Gastroesophageal sphincter (tissue), 3 donors: ENCODE results near the gene DCXR.

Experiments used
- POLR2AphosphoS5 ChIP-seq: sonication (generic); formaldehyde crosslinking; IDR thresholded peaks from one replicate; pipeline ENCODE4 v1.6.1; 2017; ENCODE audit warnings: antibody characterized with exemption
- TF ChIP-seq, protein P1 (sequence below), 4 experiments: fragments of 200-600 bp in 2 of 4; fragments of 450-650 bp in 2 of 4; sonication (generic) in 1 of 4; IDR thresholded peaks; one replicate each; pipeline ENCODE4 v1.5.1; 2017 to 2019; ENCODE audit warnings: antibody characterized with exemption in 4 of 4, mild to moderate bottlenecking in 2 of 4, moderate library complexity in 2 of 4

DNA sequence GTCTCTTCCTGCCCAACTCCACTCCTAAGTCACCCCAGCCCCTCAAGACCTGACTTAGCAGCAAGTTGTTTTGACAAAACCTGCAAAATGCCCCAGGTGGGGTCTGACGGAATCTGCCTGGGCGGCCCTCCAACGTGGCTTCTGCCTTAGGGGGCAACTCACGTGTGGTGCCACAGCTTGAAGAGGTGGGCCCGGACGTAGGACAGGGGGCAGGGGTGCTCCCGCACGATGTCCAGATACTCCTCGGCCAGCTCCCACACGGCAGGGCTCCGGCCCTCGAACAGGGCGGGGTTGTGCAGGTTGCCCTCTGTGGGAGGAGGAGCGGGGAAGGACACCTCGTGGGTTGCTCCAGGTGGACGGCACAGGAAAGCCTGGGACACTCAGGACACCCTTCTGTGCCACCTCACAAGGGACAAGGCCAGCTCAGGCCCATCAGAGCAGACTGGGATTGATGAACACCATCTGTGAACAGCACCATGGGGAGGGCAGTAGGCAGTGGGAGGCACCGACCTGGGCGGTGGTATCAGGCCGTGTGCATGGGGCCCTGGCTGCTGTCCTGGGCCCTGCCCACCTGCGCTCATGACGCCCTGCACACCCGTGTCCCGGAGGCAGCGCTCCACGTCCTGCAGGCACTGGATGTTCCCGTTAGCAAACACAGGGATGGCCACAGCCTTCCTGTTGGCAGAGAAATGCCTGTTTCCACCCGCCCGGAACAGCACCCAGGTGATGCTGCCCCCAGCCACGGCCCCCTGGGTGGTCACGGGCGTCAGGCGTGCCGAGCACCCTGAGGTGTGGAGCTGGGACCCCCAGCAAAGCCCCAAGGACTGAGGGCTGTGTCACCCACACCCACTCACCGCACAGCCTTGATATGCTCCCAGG, 23.8 kb upstream of the DCXR start:
- TF ChIP-seq POLR2AphosphoS5: no peak
- TF ChIP-seq, protein P1, sequence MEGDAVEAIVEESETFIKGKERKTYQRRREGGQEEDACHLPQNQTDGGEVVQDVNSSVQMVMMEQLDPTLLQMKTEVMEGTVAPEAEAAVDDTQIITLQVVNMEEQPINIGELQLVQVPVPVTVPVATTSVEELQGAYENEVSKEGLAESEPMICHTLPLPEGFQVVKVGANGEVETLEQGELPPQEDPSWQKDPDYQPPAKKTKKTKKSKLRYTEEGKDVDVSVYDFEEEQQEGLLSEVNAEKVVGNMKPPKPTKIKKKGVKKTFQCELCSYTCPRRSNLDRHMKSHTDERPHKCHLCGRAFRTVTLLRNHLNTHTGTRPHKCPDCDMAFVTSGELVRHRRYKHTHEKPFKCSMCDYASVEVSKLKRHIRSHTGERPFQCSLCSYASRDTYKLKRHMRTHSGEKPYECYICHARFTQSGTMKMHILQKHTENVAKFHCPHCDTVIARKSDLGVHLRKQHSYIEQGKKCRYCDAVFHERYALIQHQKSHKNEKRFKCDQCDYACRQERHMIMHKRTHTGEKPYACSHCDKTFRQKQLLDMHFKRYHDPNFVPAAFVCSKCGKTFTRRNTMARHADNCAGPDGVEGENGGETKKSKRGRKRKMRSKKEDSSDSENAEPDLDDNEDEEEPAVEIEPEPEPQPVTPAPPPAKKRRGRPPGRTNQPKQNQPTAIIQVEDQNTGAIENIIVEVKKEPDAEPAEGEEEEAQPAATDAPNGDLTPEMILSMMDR (IDR thresholded peaks at IDR 0.05): no peak
